ENCODE measurements around the gene NUP210. TPM values are rescaled to one million over a fixed set of nuclear protein-coding genes. Genes with fewer than 3 reads are reported as not detected.

The NUP210 gene
- total RNA-seq, 4 donors from 2014 or later, result 3.6 to 8.2 (median 4.0) TPM

DNA sequence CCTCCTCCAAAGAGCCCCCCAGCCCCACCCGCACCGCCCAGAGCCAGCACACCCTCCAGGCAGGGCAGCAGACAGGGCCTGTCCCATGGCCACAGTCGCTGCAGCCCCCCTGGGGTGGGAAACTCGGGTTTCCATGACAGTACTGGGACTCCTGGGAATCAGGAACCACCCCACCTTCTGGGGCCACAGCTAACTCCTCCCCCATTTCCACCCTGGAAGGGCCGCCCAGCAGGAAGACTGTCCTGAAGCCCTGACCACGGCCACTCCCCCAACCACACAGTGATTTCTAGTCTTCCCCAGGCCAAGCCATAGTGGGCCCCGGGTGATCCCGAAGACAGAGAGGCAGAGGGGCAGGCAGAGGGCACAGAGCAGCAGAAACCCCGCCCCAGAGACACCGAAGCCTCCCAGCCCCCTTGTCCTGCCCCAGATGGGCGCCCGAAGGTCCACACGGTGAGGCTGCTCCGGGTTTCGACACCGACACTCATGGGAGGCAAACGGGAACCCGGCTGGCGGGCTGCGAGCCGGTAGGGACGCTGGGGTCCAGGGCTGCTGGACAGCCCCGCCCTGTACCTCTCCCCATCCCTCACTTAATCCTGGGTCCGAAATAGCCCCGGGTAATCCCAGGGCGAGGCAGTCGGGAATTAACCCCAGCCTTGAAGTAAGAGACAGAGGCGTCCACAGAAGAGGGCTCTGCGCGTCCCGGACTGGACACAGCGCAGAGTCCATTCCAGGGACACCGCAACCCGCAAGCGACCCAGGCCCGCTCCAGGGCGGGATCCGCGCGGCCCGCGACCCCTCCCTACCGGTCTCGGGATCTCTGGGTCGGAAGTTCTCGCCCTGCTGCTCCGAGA, 138.4 kb downstream of the NUP210 start:
- TF ChIP-seq, protein P1, sequence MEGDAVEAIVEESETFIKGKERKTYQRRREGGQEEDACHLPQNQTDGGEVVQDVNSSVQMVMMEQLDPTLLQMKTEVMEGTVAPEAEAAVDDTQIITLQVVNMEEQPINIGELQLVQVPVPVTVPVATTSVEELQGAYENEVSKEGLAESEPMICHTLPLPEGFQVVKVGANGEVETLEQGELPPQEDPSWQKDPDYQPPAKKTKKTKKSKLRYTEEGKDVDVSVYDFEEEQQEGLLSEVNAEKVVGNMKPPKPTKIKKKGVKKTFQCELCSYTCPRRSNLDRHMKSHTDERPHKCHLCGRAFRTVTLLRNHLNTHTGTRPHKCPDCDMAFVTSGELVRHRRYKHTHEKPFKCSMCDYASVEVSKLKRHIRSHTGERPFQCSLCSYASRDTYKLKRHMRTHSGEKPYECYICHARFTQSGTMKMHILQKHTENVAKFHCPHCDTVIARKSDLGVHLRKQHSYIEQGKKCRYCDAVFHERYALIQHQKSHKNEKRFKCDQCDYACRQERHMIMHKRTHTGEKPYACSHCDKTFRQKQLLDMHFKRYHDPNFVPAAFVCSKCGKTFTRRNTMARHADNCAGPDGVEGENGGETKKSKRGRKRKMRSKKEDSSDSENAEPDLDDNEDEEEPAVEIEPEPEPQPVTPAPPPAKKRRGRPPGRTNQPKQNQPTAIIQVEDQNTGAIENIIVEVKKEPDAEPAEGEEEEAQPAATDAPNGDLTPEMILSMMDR (IDR thresholded peaks at IDR 0.05), result no peak
- no peak for TF ChIP-seq POLR2A (IDR thresholded peaks at IDR 0.05)
- no peak for DNase-seq (ENCODE audit: low spot score in 2 of 2)
- 27 to 54% methylated on average over 16 to 43 of the region's 47 CpGs for WGBS, 2 donors
- intact Hi-C loops (cut with DNase I; ENCODE audit: low total_unique reads), result no loop called here
- H3K4me3 ChIP-seq (ENCODE audit: low read depth, poor library complexity, severe bottlenecking), result peak overlapping the region; percentile 4

DNA sequence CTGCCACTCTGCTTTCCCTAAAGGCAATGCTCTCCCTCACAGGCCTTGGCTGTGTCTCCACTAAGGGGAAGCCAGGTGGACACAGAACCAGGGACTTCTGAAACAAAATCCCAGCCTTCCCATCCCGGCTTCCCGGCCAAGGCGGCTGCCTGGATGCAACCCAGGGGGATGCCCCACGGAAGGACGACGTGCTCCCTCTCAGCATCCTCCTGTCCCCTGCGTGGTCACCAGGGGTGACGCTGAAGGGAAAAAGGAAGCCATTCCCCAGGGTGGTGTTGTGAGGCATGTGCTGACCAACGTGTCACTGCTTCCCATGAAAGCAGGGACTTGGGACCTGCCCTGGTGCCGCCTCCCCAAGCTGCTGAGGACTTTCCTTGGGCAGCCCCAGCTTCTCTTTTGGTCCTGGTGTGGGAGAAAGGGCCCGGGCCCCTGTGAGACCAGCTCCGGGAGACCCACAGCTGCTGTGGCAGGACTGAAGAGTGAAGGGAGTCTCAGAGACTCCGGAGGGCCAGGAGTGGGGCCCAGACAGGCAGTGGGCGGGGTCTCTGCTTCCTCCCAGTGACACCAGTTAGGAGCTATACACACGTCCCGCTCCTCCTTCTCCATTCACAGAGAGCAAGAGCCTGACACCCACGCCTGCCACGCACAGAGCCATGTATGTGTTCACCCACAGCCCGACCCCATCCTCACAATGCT, 139.2 kb downstream of the NUP210 start:
- DNase-seq (ENCODE audit: low spot score in 2 of 2), result no peak
- WGBS, 2 donors, result 76 to 79% methylated on average over 17 to 19 of the region's 19 CpGs
- TF ChIP-seq, protein P1 (IDR thresholded peaks at IDR 0.05), result no peak
- TF ChIP-seq POLR2A (IDR thresholded peaks at IDR 0.05), result no peak
- no peak overlapping the region for H3K4me3 ChIP-seq (ENCODE audit: low read depth, poor library complexity, severe bottlenecking)
- intact Hi-C loops (cut with DNase I; ENCODE audit: low total_unique reads), result no loop called here

DNA sequence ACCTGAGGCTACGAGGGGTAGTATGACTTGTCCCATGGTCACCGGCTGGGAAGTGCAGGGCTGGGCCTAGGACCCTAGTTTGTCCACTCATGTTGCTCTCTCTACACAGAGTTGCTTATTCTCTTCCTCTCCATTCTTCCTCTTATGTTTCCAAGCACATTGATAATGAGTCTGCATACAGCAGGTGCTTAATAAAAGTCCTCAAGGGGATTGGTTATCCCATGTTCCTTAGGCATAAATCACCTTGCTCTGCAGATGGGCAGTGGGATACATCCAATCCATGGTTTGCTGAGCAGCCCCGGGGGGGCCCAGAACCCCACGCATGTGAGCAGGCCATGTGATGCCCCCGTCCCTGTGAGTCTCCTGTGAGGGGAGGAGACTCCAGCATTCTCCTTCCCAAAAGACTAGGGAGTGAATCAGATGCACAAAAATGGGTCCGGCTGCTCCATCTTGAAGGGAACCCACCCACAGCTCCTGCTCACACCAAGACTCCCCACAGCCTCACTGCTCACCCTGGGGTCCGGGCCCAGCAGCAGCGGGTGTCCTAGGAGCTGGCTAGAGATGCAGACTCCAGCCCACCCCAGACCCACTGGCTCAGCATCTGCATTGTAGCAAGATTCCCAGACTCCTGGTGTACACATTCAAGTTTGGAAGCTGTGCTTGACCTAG, 139.9 kb downstream of the NUP210 start:
- TF ChIP-seq, protein P1 (IDR thresholded peaks at IDR 0.05), result no peak
- TF ChIP-seq POLR2A (IDR thresholded peaks at IDR 0.05), result no peak
- 94 to 97% methylated on average over 5 to 8 of the region's 8 CpGs for WGBS, 2 donors
- H3K4me3 ChIP-seq (ENCODE audit: low read depth, poor library complexity, severe bottlenecking), result no peak overlapping the region
- intact Hi-C loops (cut with DNase I; ENCODE audit: low total_unique reads), result no loop called here
- no peak for DNase-seq (ENCODE audit: low spot score in 2 of 2)

DNA sequence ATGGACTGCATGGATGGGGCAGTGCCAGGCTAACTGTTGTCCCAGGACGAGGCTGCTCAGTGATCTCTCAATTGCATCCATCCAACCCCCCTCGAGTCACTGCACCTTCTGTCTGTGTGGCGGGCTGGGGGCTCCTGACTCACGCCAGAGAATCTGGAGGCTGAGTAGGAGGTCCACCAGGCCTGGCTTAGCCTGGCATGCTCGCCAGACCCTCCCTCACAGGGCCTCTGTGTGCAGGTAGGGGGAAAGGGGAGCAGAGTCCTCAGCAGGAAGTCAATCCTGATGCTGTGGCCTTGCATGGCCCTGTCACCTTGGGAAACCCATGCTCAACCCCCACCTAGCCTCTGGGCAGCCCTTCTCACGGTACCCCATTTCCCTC, 140.6 kb downstream of the NUP210 start:
- WGBS, 2 donors, result 88 to 90% methylated on average over 6 of the region's 6 CpGs
- no peak for DNase-seq (ENCODE audit: low spot score in 2 of 2)
- TF ChIP-seq, protein P1 (IDR thresholded peaks at IDR 0.05), result no peak
- no peak for TF ChIP-seq POLR2A (IDR thresholded peaks at IDR 0.05)
- intact Hi-C loops (cut with DNase I; ENCODE audit: low total_unique reads), result no loop called here
- H3K4me3 ChIP-seq (ENCODE audit: low read depth, poor library complexity, severe bottlenecking), result no peak overlapping the region

DNA sequence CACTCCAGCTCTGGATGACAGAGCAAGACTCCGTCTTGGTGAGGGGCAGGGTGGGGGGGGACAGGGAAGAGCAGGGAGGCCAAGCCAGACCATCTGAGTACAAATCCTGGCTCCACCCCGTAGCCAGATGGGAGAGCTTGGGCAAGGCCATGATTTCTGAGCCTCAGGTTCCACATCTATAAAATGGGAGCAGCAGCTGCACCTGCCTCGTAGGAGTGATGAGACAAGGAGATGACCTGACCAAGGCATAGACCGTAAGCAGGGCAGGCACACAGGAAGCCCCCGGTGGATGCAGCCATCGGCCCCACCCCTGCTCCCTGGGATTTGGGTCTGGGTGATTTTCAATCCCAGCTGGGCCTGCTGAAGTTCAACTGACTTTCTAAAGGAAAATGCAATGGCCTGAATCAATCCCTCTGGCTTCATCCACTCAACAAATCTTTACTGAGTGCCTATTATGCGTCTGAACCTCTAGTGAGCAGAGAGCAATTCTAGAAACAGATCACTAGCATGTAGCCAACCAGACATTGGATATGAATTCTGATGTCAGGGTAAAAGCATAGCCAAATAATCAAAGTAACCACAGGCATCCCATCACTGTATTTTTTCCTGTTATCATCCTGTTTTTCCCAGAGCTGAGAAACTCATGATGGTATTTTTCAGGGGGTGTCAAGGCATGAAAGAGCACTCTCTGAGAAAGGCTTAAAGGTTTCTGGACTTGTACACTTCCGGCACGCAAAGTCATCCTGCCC, 141.2 kb downstream of the NUP210 start:
- WGBS, 2 donors, result 82 to 90% methylated on average over 8 to 9 of the region's 9 CpGs
- no peak overlapping the region for H3K4me3 ChIP-seq (ENCODE audit: low read depth, poor library complexity, severe bottlenecking)
- intact Hi-C loops (cut with DNase I; ENCODE audit: low total_unique reads), result no loop called here
- TF ChIP-seq POLR2A (IDR thresholded peaks at IDR 0.05), result no peak
- TF ChIP-seq, protein P1 (IDR thresholded peaks at IDR 0.05), result no peak
- no peak for DNase-seq (ENCODE audit: low spot score in 2 of 2)

Data from lower leg skin (tissue), 4 donors.